Stimulated activated naive CD4-positive, alpha-beta T cell treated with Interleukin-2 at 50 U/mL for 16 hours (primary cell): Measurements from ENCODE around the gene SRSF11.
A peak's percentile ranks its signal among the peaks of the same experiment; 100 is the strongest.
"Not testable (repeated sequence)": the region's sequence is repeated elsewhere in the genome, so short reads cannot be mapped to it uniquely, and the experiment has no call there.

Experiments
- DNase-seq: peaks from one replicate; lab custom pipeline; 2025; lab: John Stamatoyannopoulos, UW

SRSF11 gene

DNA sequence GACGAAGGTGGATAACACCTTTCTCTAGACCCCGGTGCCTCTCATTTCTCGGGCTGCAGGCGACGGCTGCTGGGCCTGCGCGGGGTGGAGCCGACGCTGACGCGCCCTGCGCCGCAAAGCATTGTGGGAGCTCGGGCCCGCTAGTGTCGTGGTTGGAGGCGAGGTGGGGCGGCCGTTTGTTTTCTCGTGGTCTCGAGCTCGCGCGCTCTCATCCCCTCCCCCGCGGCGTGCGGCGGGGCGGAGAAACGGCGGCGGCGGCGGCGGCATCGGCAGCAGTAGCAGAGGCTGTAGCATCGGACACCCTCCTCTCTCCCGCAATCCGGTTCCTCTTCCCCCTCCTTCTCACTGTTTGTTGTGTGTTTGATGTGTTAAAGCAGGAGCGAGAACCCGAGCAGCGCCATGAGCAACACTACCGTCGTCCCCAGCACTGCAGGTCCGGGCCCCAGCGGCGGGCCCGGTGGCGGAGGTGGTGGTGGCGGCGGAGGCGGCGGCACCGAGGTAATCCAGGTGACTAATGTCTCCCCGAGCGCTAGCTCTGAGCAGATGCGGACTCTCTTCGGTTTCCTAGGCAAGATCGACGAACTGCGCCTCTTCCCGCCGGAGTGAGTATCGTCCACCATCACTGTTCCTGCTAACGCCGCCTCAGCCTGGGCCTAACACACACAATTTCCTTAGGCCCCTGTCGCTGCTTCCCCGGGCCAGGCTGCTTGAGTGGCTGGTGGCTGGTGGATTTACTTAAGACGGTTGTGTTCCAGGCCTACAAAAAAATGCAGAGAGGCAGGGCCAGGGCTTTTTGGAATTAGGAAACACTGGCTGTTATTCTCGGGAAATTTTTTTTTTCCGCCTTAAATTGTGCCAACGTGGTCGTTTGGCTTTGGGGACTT, at the start of gene SRSF11:
Gene SRSF11, plus strand, starts transcription at position 143 of the 884 bp plus-strand sequence. Its CDS starts 257 bp downstream, at position 400.
- peak; percentile 97 for DNase-seq

- DNase-seq: no peak
Measured at GRCh38 chr1:70171512-70171911, 49.7 kb upstream of the SRSF11 start.

DNA sequence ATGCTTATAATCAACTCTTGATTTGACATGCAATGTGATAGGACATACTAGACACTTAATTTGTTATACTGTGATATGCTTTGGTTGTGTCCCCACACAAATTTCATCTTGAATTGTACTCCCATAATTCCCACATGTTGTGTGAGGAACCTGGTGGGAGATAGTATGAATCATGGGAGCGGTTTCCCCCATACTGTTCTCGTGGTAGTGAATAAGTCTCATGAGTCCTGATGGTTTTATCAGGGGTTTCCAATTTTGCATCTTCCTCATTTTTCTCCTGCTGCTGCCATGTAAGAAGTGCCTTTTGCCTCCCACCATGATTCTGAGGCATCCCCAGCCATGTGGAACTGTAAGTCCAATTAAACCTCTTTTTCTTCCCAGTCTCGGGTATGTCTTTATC, 36.0 kb upstream of the SRSF11 start:
- not testable (repeated sequence) for DNase-seq

DNA sequence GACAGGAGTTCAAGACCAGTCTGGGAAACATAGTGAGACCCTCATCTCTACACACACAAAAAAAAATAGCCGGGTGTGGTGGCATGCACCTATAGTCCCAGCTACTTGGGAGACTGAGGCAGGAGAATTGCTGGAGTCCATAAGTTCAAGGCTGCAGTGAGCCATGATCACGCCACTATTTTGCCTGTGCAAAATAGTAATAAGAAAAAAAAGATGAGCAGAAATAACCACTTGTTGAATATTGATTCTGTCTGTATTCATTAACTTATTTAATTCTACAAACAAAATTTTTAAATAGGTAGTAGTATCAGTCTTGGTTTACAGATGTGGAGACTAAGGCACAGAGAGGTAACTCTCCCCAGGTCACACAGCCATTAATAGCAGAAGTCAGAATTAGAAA, 32.7 kb upstream of the SRSF11 start:
- no peak for DNase-seq

GRCh38 chr1:70190180-70190579, 31.0 kb upstream of the SRSF11 start:
- no peak for DNase-seq

GRCh38 chr1:70192446-70192845, 28.7 kb upstream of the SRSF11 start:
- DNase-seq: not testable (repeated sequence)

DNA sequence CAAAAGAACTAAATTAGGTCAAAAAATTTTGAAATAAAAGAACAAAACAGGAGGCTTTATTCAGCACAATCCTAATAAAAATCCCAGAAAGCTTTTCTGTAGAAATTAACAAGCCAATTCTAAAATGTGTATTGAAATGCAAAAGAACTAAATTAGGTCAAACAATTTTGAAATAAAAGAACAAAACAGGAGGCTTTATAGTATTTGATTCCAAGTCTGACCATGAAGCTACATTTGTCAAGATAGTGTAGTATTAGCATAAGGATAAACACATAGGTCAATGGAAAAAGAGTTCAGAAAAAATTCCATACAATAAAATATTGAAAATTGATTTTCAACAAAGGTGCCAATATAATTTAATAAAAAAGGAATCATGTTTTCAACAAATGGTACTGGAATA, 26.6 kb upstream of the SRSF11 start:
- no peak for DNase-seq

- DNase-seq: no peak
Measured at GRCh38 chr1:70195342-70195741, 25.8 kb upstream of the SRSF11 start.

- DNase-seq: no peak
Measured at GRCh38 chr1:70196333-70196732, 24.8 kb upstream of the SRSF11 start.

DNA sequence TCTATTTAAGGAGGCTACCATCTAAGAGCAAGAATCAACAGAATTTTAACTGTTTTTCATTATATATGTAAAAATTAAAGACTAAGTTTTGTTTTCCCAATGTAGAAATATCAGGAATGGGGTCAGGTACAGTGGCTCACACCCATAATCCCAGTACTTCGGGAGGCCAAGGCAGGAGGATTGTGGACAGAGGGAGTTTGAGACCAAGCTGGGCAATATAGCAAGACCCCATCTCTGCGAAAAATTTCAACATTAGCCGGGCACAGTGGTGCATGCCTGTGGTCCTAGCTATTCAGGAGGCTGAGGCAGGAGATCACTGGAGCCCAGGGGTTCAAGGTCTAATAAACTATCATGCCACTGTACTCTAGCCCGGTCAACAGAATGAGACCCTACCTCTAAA, 21.1 kb upstream of the SRSF11 start:
- DNase-seq: no peak

DNA sequence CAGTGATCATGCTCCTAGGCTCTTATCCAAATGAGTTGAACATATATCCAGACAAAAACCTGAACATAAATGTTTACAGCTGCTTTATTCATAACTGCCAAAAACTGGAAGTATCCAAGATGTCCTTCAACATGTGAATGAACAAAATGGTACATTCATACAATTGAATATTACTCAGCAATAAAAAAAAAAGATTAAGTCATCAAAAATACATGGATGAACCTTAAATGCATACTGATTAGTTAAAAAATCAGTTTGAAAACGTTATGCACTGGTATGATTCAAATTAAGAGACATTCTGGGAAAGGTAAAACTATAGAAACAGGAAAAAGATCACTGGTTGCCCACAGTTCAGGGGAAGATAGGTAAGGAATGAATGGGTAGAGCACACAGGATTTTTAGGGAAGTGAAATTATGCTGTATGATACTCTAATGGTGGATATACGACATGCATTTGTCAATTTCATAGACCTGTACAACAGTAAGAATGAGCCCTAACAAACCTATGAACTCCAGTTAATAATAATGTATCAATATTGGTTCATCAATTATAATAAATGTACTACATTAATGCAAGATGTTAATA, 18.9 kb upstream of the SRSF11 start:
- no peak for DNase-seq

GRCh38 chr1:70204139-70204538, 17.0 kb upstream of the SRSF11 start:
- no peak for DNase-seq

DNA sequence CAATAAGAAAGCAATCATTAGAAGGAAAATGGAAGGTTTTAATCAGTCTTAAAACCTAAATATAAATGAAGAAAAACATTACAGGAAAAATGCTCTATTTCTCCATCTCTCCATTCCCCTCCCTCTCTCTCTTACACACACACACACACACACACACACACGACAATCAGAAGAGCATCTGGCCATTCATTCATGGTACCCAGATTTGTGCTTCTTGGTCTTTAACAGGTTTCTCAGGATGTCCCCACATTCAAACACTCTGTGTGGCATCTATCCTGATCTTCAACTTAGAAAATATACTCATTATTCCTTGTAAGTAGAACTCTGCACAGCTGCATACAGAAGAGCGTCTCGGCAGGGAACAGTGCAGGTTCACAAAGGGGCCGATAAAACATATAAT, 16.6 kb upstream of the SRSF11 start:
- no peak for DNase-seq

GRCh38 chr1:70205071-70205433, 16.1 kb upstream of the SRSF11 start:
- DNase-seq: no peak

- DNase-seq: peak; percentile 94
Measured at GRCh38 chr1:70205434-70206118, 15.6 kb upstream of the SRSF11 start, which contains the start of gene LRRC40. Gene LRRC40, minus strand, starts transcription at chr1:70205579. Its CDS starts 39 bp downstream, at chr1:70205540.

GRCh38 chr1:70206833-70207232, 14.3 kb upstream of the SRSF11 start:
- not testable (repeated sequence) for DNase-seq

GRCh38 chr1:70207492-70207891, 13.7 kb upstream of the SRSF11 start:
- no peak for DNase-seq

DNA sequence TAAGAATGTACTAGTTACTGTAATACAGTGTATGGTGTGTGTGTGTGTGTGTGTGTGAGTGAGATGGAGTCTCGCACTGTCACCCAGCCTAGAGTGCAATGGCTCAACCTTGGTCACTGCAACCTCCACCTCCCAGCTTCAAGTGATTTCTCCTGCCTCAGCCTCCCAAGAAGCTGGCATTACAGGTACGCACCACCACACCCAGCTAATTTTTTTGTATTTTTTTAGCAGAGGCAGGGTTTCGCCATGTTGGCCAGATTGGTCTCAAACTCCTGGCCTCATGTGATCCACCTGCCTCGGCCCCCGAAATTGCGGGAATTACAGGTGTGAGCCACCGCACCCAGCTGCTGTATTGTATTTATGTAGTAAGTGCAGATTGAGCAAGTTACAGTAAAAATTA, 12.9 kb upstream of the SRSF11 start:
- no peak for DNase-seq

DNA sequence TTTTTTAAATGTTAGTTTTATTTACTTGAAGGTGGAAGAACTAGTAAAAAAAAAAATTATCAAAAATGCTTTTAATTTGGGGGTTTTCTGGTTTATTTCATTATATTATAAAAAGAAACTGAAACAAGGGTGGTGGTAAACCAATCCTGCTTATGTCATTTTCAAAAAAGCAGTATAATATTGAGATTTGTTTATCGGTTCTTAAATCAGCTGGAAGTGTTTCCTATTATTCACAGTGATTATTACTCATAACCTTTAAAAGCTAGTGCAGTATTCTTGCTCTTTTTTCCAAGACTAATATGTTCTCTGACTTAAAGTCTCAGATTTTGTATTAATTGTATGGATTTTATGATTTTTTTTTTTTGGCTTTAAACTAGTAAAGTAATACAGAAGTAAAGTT, 10.4 kb upstream of the SRSF11 start:
- DNase-seq: no peak

GRCh38 chr1:70211541-70211940, 9.6 kb upstream of the SRSF11 start:
- no peak for DNase-seq

DNA sequence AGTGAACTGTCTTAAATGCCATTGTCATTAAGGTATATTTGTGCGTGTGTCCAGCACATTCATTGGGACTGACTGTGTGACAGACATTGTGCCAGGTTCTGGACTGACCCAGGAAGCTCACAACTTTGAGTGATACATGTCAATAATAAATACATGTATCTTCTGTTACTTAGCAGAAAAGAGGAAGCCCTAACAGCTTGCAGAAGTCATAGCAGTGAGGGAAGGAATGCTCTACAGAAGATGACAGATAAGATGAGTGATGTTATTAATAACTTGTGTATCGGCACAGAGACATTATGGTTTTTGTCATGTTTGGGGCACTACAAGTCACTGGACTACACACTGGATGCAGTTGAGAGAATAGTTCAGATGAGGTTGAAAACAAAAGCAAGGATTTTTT, 1.2 kb upstream of the SRSF11 start:
- DNase-seq: no peak

- DNase-seq: no peak
Measured at GRCh38 chr1:70220517-70221237, 503 bp upstream of the SRSF11 start.
